GM12892 (cell line): Measurements from ENCODE around the gene ESRRG.

Experiments used
- POLR2A ChIP-seq: IDR thresholded peaks from 2 replicates; pipeline ENCODE4 v1.6.1; 2011; ENCODE audit warnings: low read depth, low read length, control low read depth
- POLR2AphosphoS5 ChIP-seq: IDR thresholded peaks from 2 replicates; pipeline ENCODE4 v1.6.1; 2011; ENCODE audit warnings: low read depth, low read length, control low read depth
- TAF1 ChIP-seq: IDR thresholded peaks from 2 replicates; pipeline ENCODE4 v1.6.1; 2011; ENCODE audit warnings: low read depth, mild to moderate bottlenecking, control low read depth, low read length, borderline replicate concordance

GRCh38 chr1:216521477-216521876 is 201.8 kb downstream of the ESRRG start:
- TF ChIP-seq POLR2A (no peak), POLR2AphosphoS5 (no peak), TAF1 (no peak)
